Esophagus (tissue), 2 donors: ENCODE data around the gene SNUPN. TPM values are rescaled to one million over a fixed set of nuclear protein-coding genes. Genes with fewer than 3 reads are reported as not detected.

ENCODE experiments used
- H3K27ac ChIP-seq, 2 donors: one replicate each; pipeline ENCODE4 v1.5.1; 2013; ENCODE audit warnings: low read depth in 2 of 2, mild to moderate bottlenecking in 2 of 2, inconsistent platforms in 1 of 2, low read length in 1 of 2, moderate library complexity in 1 of 2
- H3K27me3 ChIP-seq, 2 donors: one replicate each; pipeline ENCODE4 v1.6.1; 2013; ENCODE audit warnings: low read length in 2 of 2, control low read depth in 1 of 2, mild to moderate bottlenecking in 1 of 2; ENCODE audit not compliant: insufficient read depth in 2 of 2, control insufficient read depth in 1 of 2
- H3K36me3 ChIP-seq, 2 donors: one replicate each; pipeline ENCODE4 v1.6.1; 2013; ENCODE audit warnings: low read length in 1 of 2; ENCODE audit not compliant: control insufficient read depth in 2 of 2, insufficient read depth in 2 of 2
- H3K4me1 ChIP-seq, 2 donors: one replicate each; pipeline ENCODE4 v1.6.1; 2013; ENCODE audit warnings: low read length in 1 of 2; ENCODE audit not compliant: control insufficient read depth in 2 of 2, insufficient read depth in 2 of 2
- H3K4me3 ChIP-seq, 2 donors: one replicate each; pipeline ENCODE4 v1.5.1; 2013; ENCODE audit warnings: low read length in 2 of 2, mild to moderate bottlenecking in 2 of 2, low read depth in 1 of 2, moderate library complexity in 1 of 2
- H3K9me3 ChIP-seq, 2 donors: one replicate each; pipeline ENCODE4 v1.6.1; 2013; ENCODE audit warnings: mild to moderate bottlenecking in 2 of 2, low read depth in 1 of 2, low read length in 1 of 2, moderate library complexity in 1 of 2; ENCODE audit not compliant: control insufficient read depth in 2 of 2, insufficient read depth in 1 of 2
- WGBS, 2 donors: extraction: QIAGEN DNeasy Blood & Tissue Kit; methylation state at CpG; one replicate each; pipeline ENCODE4 v1.1.7; 2013; 5-methylcytosine and 5-hydroxymethylcytosine counted together
- polyA plus RNA-seq, 2 donors: library from polyadenylated mRNA; stranded (reverse); fragments of 200-250 nt; gene quantifications; one replicate each; pipeline ENCODE4 v1.2.3, GENCODE V29; 2013
- donor health status: healthy with polysubstance abuse.
- donor health status: Bipolar disorder and iron deficiency.

Gene SNUPN
- polyA plus RNA-seq, 2 donors, result 9.6 to 11.1 TPM

- peaks cover 21 to 56% of the 10 kb centered on the region in 2 donors for H3K4me1 ChIP-seq
- peaks cover 7 to 37% of the 10 kb centered on the region in 2 donors for H3K36me3 ChIP-seq
- no peaks in the 10 kb centered on the region for H3K9me3 ChIP-seq
- peak overlapping the region in 1 of 2 donors; percentile 47 for H3K27ac ChIP-seq
- no peaks in the 10 kb centered on the region for H3K27me3 ChIP-seq
- no peak overlapping the region for H3K4me3 ChIP-seq
- 47 to 50% methylated on average over 4 of the region's 4 CpGs for WGBS, 2 donors
These were observed 28.8 kb upstream of the SNUPN start for GRCh38 chr15:75654201-75654907.

GRCh38 chr15:75653347-75653913, 27.9 kb upstream of the SNUPN start:
- Histone ChIP-seq H3K36me3 (peaks cover 7 to 38% of the 10 kb centered on the region in 2 donors), H3K27ac (peak overlapping the region in 1 of 2 donors; percentile 38), H3K27me3 (no peaks in the 10 kb centered on the region), H3K9me3 (no peaks in the 10 kb centered on the region), H3K4me1 (peaks cover 25 to 58% of the 10 kb centered on the region in 2 donors), H3K4me3 (peak overlapping the region in 1 of 2 donors; percentile 4)
- 76% methylated on average over 15 to 16 of the region's 16 CpGs for WGBS, 2 donors

- 35 to 40% methylated on average over 2 of the region's 2 CpGs for WGBS, 2 donors
- Histone ChIP-seq H3K36me3 (peaks cover 0 to 24% of the 10 kb centered on the region in 2 donors), H3K9me3 (no peaks in the 10 kb centered on the region), H3K27me3 (no peaks in the 10 kb centered on the region), H3K27ac (peak overlapping the region; percentile 80 to 89), H3K4me1 (peaks cover 22 to 58% of the 10 kb centered on the region in 2 donors), H3K4me3 (peak overlapping the region; percentile 64 to 86)
These were observed 26.5 kb upstream of the SNUPN start for GRCh38 chr15:75651810-75652543.

- 31 to 36% methylated on average over 9 of the region's 9 CpGs for WGBS, 2 donors
- Histone ChIP-seq H3K4me3 (peak overlapping the region; percentile 64 to 86), H3K27ac (peak overlapping the region; percentile 80 to 89), H3K36me3 (peaks cover 0 to 18% of the 10 kb centered on the region in 2 donors), H3K27me3 (no peaks in the 10 kb centered on the region), H3K4me1 (peaks cover 23 to 65% of the 10 kb centered on the region in 2 donors), H3K9me3 (no peaks in the 10 kb centered on the region)
These were observed 25.6 kb upstream of the SNUPN start for GRCh38 chr15:75650908-75651809.

GRCh38 chr15:75649848-75650247, 24.3 kb upstream of the SNUPN start:
- 87 to 91% methylated on average over 18 of the region's 18 CpGs for WGBS, 2 donors
- H3K27ac ChIP-seq, result no peak overlapping the region
- peaks cover 20 to 60% of the 10 kb centered on the region in 2 donors for H3K4me1 ChIP-seq
- no peaks in the 10 kb centered on the region for H3K9me3 ChIP-seq
- H3K36me3 ChIP-seq, result peaks cover 0 to 18% of the 10 kb centered on the region in 2 donors
- H3K4me3 ChIP-seq, result peak overlapping the region; percentile 64 to 86
- H3K27me3 ChIP-seq, result no peaks in the 10 kb centered on the region

GRCh38 chr15:75649045-75649761, 23.7 kb upstream of the SNUPN start:
- H3K27me3 ChIP-seq, result no peaks in the 10 kb centered on the region
- peaks cover 0 to 18% of the 10 kb centered on the region in 2 donors for H3K36me3 ChIP-seq
- H3K27ac ChIP-seq, result peak overlapping the region; percentile 93 to 95
- no peaks in the 10 kb centered on the region for H3K9me3 ChIP-seq
- peak overlapping the region; percentile 64 to 86 for H3K4me3 ChIP-seq
- WGBS, 2 donors, result 69% methylated on average over 19 of the region's 19 CpGs
- peaks cover 19 to 55% of the 10 kb centered on the region in 2 donors for H3K4me1 ChIP-seq

GRCh38 chr15:75648156-75649000, 22.9 kb upstream of the SNUPN start:
- peak overlapping the region; percentile 93 to 95 for H3K27ac ChIP-seq
- peak overlapping the region; percentile 64 to 86 for H3K4me3 ChIP-seq
- no peaks in the 10 kb centered on the region for H3K9me3 ChIP-seq
- H3K4me1 ChIP-seq, result peaks cover 17 to 51% of the 10 kb centered on the region in 2 donors
- H3K27me3 ChIP-seq, result no peaks in the 10 kb centered on the region
- WGBS, 2 donors, result 5 to 8% methylated on average over 34 of the region's 34 CpGs
- peaks cover 0 to 18% of the 10 kb centered on the region in 2 donors for H3K36me3 ChIP-seq
